Smooth muscle cell (in vitro differentiated cells): ENCODE measurements around the gene SAXO2. TPM values are rescaled to one million over a fixed set of nuclear protein-coding genes. Genes with fewer than 3 reads are reported as not detected.
"Not testable (repeated sequence)": the region's sequence is repeated elsewhere in the genome, so short reads cannot be mapped to it uniquely, and the experiment has no call there.

Experiments used
- DNase-seq: peaks from one replicate; lab custom pipeline; 2025; ENCODE audit not compliant: unreplicated experiment; lab: John Stamatoyannopoulos, UW
- H2AFZ ChIP-seq: fragments of 200-600 bp; sonication (generic); 2 replicates; pipeline ENCODE4 v1.6.0; 2016; ENCODE audit warnings: antibody characterized with exemption, low read depth, mild to moderate bottlenecking
- H3F3A ChIP-seq: fragments of 200-600 bp; sonication (generic); 2 replicates; pipeline ENCODE4 v1.6.0; 2017; ENCODE audit warnings: antibody characterized with exemption, low read depth
- H3K27ac ChIP-seq: fragments of 200-600 bp; sonication (generic); 2 replicates; pipeline ENCODE4 v1.5.1; 2016; ENCODE audit warnings: low read depth, mild to moderate bottlenecking
- H3K27me3 ChIP-seq: fragments of 200-600 bp; sonication (generic); 2 replicates; pipeline ENCODE4 v1.6.1; 2016; ENCODE audit warnings: low read depth, mild to moderate bottlenecking
- H3K36me3 ChIP-seq: fragments of 200-600 bp; sonication (generic); 2 replicates; pipeline ENCODE4 v1.5.1; 2016; ENCODE audit warnings: low read depth
- H3K4me1 ChIP-seq: fragments of 200-600 bp; sonication (generic); 2 replicates; pipeline ENCODE4 v1.5.1; 2016; ENCODE audit warnings: low read depth
- H3K4me2 ChIP-seq: fragments of 200-600 bp; sonication (generic); 2 replicates; pipeline ENCODE4 v1.6.0; 2016; ENCODE audit warnings: mild to moderate bottlenecking
- H3K4me3 ChIP-seq: fragments of 200-600 bp; sonication (generic); 2 replicates; pipeline ENCODE4 v1.5.1; 2016; ENCODE audit warnings: mild to moderate bottlenecking
- H3K79me2 ChIP-seq: fragments of 200-600 bp; sonication (generic); 2 replicates; pipeline ENCODE4 v1.6.0; 2016; ENCODE audit warnings: low read depth, mild to moderate bottlenecking
- H3K9ac ChIP-seq: fragments of 200-600 bp; sonication (generic); 2 replicates; pipeline ENCODE4 v1.6.0; 2016; ENCODE audit warnings: low read depth
- H3K9me3 ChIP-seq: fragments of 200-600 bp; sonication (generic); replicated peaks from 2 replicates; pipeline ENCODE4 v1.5.1; 2016; ENCODE audit warnings: low read depth
- H4K20me1 ChIP-seq: fragments of 200-600 bp; sonication (generic); 2 replicates; pipeline ENCODE4 v1.6.0; 2016; ENCODE audit warnings: low read depth
- CTCF ChIP-seq: fragments of 200-600 bp; sonication (generic); IDR thresholded peaks from 2 replicates; pipeline ENCODE4 v1.5.1; 2017; ENCODE audit warnings: borderline replicate concordance, mild to moderate bottlenecking, antibody characterized with exemption; ENCODE audit not compliant: insufficient read depth, poor library complexity, severe bottlenecking
- WGBS: methylation state at CpG from one replicate; pipeline ENCODE4 v1.1.7; 2016; ENCODE audit warnings: low lambda C conversion rate; 5-methylcytosine and 5-hydroxymethylcytosine counted together
- polyA plus RNA-seq: library from polyadenylated mRNA; unstranded; fragments of >200 nt; fragmentation: Nextera tagmentation; extraction: Ambion mirVana; gene quantifications from 2 replicates; pipeline ENCODE4 v1.2.1, GENCODE V29; 2016
- total RNA-seq: library from RNA; depleted of rRNA; stranded (reverse); fragments of >200 nt; gene quantifications from 2 replicates; pipeline ENCODE4 v1.2.3, GENCODE V29; 2014

SAXO2 gene
- total and polyA plus RNA-seq, 2 experiments from 2014 or later, result 0.54 to 1.2 TPM

GRCh38 chr15:82315519-82316246 lies 53.1 kb downstream of the SAXO2 start:
- H3K4me1 ChIP-seq, result no peaks in the 10 kb centered on the region
- DNase-seq, result no peak
- no peak overlapping the region for H3K27ac ChIP-seq
- TF ChIP-seq CTCF, result no peak
- H3F3A ChIP-seq, result no peaks in the 10 kb centered on the region
- no peaks in the 10 kb centered on the region for H4K20me1 ChIP-seq
- H3K27me3 ChIP-seq, result peaks cover 3% of the 10 kb centered on the region
- no peak overlapping the region for H2AFZ ChIP-seq
- H3K9me3 ChIP-seq, result no peaks in the 10 kb centered on the region
- no peak overlapping the region for H3K9ac ChIP-seq
- H3K36me3 ChIP-seq, result no peaks in the 10 kb centered on the region
- H3K4me3 ChIP-seq, result no peak overlapping the region
- H3K4me2 ChIP-seq, result no peak overlapping the region
- WGBS, result 91% methylated on average over 21 of the region's 24 CpGs
- no peaks in the 10 kb centered on the region for H3K79me2 ChIP-seq

- not testable (repeated sequence) for H3K4me2 ChIP-seq, H3K4me1 ChIP-seq, H4K20me1 ChIP-seq, H3K79me2 ChIP-seq, H3K9me3 ChIP-seq, H3K36me3 ChIP-seq, H3F3A ChIP-seq, DNase-seq, H3K4me3 ChIP-seq, H2AFZ ChIP-seq, H3K9ac ChIP-seq, H3K27me3 ChIP-seq, H3K27ac ChIP-seq
- 93% methylated on average over 20 of the region's 23 CpGs for WGBS
These were observed 53.9 kb downstream of the SAXO2 start for GRCh38 chr15:82316247-82317090.

GRCh38 chr15:82317091-82317489 lies 54.5 kb downstream of the SAXO2 start:
- H3K27ac ChIP-seq, result no peak overlapping the region
- DNase-seq, result no peak
- H3K4me3 ChIP-seq, result no peak overlapping the region
- no peak overlapping the region for H2AFZ ChIP-seq
- no peak for TF ChIP-seq CTCF
- no peaks in the 10 kb centered on the region for H3K36me3 ChIP-seq
- no peak overlapping the region for H3K9ac ChIP-seq
- no peaks in the 10 kb centered on the region for H3K27me3 ChIP-seq
- no peaks in the 10 kb centered on the region for H3K9me3 ChIP-seq
- H3K4me2 ChIP-seq, result no peak overlapping the region
- no peaks in the 10 kb centered on the region for H3K79me2 ChIP-seq
- H3F3A ChIP-seq, result no peaks in the 10 kb centered on the region
- H4K20me1 ChIP-seq, result no peaks in the 10 kb centered on the region
- WGBS, result 90% methylated on average over 11 of the region's 12 CpGs
- no peaks in the 10 kb centered on the region for H3K4me1 ChIP-seq

GRCh38 chr15:82317516-82317915 lies 54.9 kb downstream of the SAXO2 start:
- WGBS, result 81% methylated on average over 7 of the region's 7 CpGs
- not testable (repeated sequence) for H2AFZ ChIP-seq, H3K27ac ChIP-seq, H3K9ac ChIP-seq, H3K79me2 ChIP-seq, H3F3A ChIP-seq, H3K9me3 ChIP-seq, H3K36me3 ChIP-seq, H4K20me1 ChIP-seq, H3K27me3 ChIP-seq, H3K4me3 ChIP-seq, H3K4me1 ChIP-seq, DNase-seq, H3K4me2 ChIP-seq

- DNase-seq, H3K9ac ChIP-seq, H3K4me2 ChIP-seq, H3K4me1 ChIP-seq, H3K27ac ChIP-seq, H3K27me3 ChIP-seq, H3K36me3 ChIP-seq, H3K79me2 ChIP-seq, H4K20me1 ChIP-seq, H3K9me3 ChIP-seq, H2AFZ ChIP-seq, H3F3A ChIP-seq, H3K4me3 ChIP-seq: not testable (repeated sequence)
- WGBS, result 92% methylated on average over 8 of the region's 8 CpGs
These were observed 55.7 kb downstream of the SAXO2 start for GRCh38 chr15:82318281-82318680.

DNA sequence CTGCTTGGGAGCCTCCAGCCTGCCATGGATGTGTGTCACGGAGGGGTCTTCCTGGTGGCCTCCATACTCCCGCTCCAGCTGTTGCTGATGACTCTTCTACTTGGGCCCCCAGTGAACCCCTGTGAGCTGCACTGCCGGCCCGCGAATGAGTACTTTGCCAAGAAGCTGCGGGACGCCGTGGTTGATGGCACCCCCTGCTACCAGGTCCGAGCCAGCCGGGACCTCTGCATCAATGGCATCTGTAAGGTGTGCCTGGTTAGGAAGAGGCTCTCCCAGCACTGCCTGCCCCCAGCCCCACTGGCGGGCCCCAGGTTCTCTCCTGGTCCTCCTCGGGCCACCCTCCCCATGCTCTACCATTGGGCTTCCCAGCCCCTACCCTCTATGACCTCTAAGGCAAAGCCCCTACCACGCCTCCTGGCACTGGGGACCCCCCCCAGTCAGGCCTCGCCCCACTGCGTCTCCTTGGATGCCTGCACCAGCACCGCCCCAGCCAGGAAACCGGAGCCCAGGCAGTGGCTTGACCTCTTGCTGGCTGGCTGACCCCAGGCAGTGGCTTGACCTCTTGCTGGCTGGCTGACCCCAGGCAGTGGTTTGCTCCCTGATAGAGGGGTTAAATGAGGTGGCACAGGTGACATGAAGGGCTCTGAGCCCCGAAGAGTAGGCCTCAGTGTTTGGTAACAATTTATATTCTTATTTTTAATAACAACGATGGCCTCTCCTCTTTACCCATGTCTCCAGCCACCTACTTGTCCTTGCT lies 57.1 kb downstream of the SAXO2 start:
- 95% methylated on average over 14 of the region's 19 CpGs for WGBS
- DNase-seq, result not testable (repeated sequence)

More for the DNA sequence above, 57.1 kb downstream of the SAXO2 start:
- H3K27me3 ChIP-seq, H3K4me2 ChIP-seq, H3K4me3 ChIP-seq, H2AFZ ChIP-seq, H3K36me3 ChIP-seq, H4K20me1 ChIP-seq, H3K4me1 ChIP-seq, H3K27ac ChIP-seq, H3K9ac ChIP-seq, H3F3A ChIP-seq, H3K79me2 ChIP-seq, H3K9me3 ChIP-seq: not testable (repeated sequence)
